Middle frontal gyrus (tissue), 1 donor: ENCODE measurements around the gene TAS2R38.
"Not testable (repeated sequence)": the region's sequence is repeated elsewhere in the genome, so short reads cannot be mapped to it uniquely, and the experiment has no call there.

ENCODE experiments used
- DNase-seq: peaks from one replicate; pipeline ENCODE4 v3.0.0-alpha.2; 2015; ENCODE audit warnings: low spot score; ENCODE audit errors: extremely low spot score

The TAS2R38 gene

DNA sequence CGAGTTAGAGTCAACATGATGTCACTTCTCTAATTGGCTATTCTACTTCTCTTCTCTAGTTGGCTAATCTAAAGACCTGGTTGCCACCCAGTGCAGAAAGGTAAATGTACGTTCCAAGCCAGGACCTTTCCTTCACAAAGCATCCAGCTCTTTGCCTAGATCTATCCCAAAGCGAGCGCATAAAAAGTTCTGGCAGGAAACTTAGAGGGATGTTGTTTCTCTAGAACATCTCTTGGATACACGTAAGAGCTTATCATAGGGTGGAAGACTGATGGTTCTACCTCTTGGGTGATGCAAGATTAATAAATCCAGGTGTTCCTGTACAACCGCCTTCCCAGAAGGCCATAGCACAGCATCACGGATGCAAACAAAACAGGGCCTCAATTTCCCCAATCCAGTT, at the start of gene TAS2R38:
Gene TAS2R38 (minus strand): TSS at position 101 of the 400 bp plus-strand sequence. CDS start 84 bp downstream, at position 17.
- no peak for DNase-seq

DNA sequence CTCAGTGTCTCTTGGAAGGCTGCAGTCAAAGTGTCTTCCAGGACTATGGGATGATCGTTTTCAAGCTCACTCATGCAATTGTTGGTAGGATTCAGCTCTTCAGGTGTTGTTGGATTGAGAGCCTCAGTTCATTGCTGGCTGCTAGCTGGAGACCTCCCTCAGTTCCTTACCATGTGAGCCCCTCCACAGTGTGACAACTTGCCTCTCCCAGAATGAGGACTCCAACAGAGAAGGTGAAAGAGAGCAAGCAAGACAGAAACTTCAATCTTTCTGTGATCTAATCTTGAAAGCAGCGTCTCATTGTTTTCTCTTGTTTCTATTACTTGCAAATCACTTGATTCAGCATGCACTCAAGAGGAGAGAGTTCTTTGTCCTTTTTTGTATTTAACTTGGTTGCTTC, 44.6 kb upstream of the TAS2R38 start:
- DNase-seq, result no peak

DNA sequence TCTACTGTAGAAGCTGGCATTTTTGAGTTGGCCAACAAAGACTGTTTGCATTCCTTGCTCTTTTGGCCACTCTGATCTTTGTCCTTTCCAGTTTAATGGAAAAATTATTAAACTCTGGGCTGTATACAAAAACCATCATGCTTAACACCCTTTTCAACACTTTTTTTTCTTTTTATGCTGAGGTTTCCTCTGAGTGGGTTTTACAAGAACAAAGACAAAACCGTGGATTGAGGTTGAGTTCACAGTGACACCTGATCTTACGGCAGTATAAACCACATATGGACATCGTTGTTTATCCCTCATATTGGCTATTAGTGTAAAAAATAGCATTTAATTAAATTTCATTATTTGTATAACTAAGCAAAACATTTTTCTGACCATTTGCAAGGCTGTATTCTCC, 43.9 kb upstream of the TAS2R38 start:
- no peak for DNase-seq

DNA sequence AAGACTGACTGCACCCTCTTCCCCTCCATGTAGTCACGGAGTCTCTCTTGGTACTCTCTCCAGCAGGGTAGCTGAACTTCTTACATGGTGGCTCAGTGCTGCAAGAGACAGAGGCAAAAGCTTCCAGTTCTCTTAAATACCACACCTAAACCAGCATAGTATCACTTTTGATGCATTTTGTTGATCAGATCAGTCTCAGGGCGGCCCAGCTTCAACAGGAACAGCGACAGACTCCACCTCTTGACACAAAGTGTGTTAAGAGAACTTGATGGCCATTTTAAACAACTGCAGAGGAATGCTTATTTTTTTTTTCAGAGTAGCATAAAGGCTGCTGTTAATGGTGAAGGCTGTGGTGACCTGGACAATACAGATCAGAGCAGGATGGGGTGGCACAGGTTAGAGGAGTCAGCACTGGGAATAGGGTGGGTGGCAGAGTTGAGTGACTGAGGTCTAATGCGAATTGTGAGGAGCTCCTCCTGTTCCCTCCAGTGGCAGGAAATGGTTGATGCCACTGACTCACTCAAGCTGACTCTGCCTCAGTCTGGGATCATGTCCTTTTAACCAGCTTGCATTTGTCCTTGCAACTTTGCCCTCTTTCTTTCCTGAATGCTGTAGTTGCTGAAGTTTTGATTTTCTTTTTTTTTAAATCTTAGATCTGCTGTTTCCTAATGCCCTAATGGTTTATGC, 39.4 kb upstream of the TAS2R38 start:
- no peak for DNase-seq

DNA sequence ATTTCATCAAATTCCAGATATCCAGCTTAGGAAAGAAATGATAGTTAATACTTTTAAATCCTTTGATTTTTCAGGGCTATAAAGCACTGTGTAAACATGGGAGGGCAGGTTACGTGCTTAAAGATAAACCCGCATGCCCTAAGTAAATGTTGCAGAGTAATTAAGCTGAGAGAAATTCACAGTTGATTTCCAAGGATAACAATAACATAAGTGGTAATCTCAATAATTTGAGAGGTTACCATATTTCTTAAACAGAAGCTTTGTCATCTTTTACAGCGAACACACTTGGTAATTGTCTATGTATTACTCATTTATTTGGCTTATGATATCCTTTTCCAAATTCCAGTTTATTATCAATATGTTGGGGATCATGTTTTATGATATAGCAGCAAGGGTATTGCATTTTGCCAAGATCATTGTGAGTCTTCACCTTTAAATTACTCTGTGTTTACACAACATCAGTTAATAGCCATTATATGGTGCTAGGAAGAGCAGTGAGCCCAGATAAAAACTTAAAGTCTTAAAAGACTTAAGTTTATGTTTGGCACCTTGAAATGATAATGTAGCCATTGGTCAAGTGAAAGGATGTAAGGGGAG, 37.5 kb upstream of the TAS2R38 start:
- DNase-seq, result no peak

DNA sequence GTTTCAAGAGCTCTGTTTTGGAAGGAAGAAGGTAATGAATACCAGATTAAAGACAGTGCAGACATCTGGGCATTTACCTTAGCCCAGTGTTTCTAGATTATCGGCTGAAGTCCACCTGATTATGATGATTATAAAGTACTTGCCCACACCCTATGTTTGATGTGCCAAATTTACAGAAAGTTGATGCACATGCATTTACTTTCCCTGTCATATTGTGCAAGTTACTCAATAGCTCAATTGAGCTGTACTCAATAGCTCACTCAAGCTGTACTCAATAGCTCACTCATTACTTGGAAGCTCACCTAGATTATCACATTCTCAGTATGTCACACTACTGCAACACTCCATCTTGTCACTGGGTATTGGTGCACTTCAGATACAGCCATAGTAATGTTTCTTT, 35.6 kb upstream of the TAS2R38 start:
- DNase-seq, result no peak

DNA sequence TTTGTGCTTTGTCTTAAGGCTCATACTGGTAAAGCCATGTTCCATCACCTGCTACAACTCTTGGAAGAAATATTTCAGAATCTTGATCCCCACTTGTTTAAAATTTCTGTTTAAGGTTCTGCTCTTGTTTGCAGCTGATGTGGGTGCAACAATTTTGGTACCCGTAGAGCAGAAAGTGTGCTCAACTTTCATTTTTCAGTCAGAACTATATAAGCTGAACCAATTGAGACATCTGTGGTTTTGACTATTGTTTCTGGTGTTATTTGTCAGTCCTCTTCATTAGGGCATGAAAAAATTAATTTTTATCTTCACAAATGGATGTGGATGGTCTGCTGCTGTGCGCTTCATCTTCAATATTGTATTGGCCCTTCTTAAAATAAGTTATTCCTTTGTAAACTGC, 33.0 kb upstream of the TAS2R38 start:
- no peak for DNase-seq

DNA sequence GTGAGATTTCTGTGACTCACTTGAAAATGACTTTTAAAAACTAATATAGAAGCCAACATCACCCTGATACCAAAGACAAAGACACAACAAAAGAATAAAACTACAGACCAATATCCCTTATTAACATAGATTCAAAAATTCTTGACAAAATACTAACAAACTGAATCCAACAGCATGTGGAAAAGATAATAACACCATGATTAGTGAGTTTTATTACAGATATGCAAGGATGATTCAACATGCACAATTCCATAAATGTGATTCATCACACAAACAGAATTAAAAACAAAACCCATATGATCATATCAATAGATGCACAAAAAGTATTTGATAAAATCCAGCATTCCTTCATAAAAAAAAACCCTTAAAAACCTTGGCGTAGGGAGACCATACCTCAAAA, 28.6 kb upstream of the TAS2R38 start:
- DNase-seq, result no peak

DNA sequence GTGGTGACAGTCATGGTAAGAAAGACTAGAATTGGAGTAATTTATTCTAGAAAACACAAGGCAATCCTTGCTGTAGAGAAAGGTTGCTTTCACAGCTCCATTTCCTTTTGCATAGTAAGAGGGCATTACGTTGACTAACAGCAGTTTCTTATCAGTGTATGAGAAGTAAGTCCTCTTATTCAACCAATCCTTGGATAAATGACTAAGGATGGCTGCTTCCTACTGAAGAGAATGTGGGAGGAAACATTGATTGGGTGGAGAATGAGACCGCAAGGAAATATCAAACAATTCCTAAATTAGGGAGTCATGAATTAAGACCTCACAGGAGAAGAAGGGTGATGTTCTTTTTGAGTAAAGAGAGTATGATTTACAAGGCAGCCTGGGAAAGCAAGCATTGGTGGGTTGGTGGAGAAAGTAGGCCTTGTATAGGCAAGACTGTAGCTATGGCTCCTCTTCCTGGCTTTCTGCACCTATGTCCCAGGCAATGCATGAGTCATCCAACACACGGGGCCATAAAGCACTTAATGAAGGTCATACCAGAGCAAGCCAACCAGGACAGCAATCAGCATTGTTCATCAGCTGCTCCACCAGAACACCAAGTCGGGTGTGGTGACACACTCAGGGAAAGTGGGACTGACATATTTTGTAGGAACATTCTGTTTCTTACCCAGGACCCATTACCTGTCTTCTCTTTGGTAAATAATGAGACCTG, 27.7 kb upstream of the TAS2R38 start:
- no peak for DNase-seq

DNA sequence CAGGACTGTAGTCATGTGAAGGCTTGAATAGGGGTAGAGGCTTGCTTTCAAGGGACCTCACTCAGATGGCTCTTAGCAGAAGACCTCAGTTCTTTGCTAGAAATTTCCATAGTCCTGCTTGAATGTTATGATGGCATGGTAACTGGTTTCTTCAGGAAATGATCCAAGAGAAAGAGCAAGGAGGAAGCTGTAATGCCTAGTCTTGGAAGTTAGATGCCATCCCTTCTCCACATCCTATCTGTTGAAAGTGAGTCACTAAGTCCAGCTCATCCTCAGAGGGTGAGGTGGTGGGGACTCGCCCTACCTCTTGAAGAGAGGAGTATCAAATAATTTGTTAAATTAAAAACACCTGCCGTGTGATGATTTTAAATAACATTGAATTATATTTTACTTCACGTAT, 26.7 kb upstream of the TAS2R38 start:
- DNase-seq, result no peak

DNA sequence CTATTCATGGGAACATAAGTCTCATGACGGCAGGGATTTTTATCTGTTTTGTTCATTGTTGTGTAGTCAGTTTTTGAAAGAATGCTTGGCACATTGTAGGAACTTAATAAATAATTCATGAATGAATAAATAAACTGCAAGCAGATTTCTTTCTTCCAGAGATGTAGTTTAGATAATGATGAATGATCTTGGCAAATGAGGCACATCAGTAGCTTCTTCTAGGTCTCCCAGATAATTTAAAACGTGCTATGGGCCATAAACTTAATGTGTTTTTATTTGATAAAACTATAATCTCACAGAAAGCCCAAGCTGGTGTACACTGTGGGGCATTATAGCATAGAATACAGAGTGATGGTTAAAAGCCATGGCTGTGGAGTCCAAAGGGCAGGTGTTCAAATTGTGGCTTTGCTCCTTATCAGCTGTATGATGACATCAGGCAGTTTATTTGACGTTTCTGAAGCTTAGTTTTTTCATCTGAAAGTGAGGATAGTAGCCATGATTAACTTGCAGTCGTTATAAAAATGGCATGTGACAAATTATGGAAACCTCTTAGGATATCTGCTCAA, 25.6 kb upstream of the TAS2R38 start:
- DNase-seq, result no peak

DNA sequence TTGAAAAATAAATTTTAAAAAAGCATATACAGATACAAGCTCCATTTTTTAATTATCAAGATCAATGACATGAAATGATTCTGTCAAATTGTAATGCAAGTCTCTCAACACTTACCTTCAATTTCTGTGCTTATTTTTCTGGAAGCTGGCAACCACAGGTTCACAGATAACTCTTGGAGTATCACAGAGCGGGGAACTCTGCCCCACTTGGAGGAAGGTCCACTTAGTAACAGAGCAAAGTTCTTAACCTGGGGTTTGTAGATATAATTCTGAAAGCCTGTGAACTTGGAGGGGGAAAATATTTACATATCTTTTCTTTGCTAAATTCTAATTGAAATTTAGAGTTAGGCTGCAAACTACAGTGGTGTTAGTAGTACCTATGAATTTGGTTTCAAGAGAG, 19.8 kb upstream of the TAS2R38 start:
- DNase-seq, result no peak

DNA sequence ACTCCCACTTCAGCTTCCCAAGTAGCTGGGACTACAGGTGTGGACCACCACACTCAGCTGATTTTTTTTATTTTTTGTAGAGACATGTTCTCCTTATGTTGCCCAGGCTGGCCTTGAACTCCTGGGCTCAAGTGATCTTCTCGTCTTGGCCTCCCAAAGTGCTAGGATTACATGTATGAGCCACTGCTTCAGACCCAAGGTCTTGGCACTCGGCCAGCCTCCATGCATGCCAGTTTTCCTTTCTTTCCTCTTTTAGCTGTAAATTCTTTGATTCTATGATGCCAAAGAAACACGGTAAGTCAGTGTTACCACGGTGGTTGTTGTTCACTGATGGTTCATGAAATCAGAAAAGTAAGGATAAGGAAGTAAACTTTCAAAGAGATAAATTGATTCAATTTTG, 19.1 kb upstream of the TAS2R38 start:
- DNase-seq, result no peak

DNA sequence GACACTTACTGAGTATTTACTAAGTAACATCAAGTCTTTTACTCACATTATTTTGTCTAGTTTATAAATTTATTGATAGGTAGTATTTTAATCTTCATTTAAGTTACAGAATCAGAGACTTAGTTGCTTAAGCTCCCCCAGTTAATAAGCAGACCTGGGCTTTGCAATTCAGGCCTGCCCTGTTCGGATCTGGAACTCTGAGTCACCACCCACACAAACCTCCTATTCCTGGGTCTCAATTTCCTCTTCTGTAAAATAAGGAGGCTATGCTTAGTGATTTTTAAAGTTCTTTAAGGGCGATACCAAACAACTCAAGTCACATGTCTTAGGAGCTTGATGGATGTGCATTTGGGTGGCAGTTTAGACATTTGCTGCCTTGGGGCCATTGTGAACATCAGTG, 18.6 kb upstream of the TAS2R38 start:
- no peak for DNase-seq

DNA sequence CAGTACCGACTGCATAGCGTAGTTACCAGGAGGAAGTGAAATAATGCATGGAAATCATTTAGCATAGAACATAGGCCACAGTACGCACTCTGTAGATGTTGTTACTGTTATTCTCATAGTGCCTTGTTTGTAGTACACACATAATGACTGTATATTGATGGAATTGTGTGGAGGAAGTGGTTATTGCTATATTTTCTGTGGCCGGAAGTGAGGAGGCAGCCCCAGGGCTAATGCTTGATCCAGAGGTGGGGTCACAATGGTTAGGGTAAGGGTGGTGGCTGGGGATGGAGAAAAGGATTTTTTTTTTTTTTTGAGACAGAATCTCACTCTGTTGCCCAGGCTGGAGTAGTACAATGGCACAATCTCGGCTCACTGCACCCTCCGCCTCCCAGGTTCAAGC, 17.6 kb upstream of the TAS2R38 start:
- no peak for DNase-seq

DNA sequence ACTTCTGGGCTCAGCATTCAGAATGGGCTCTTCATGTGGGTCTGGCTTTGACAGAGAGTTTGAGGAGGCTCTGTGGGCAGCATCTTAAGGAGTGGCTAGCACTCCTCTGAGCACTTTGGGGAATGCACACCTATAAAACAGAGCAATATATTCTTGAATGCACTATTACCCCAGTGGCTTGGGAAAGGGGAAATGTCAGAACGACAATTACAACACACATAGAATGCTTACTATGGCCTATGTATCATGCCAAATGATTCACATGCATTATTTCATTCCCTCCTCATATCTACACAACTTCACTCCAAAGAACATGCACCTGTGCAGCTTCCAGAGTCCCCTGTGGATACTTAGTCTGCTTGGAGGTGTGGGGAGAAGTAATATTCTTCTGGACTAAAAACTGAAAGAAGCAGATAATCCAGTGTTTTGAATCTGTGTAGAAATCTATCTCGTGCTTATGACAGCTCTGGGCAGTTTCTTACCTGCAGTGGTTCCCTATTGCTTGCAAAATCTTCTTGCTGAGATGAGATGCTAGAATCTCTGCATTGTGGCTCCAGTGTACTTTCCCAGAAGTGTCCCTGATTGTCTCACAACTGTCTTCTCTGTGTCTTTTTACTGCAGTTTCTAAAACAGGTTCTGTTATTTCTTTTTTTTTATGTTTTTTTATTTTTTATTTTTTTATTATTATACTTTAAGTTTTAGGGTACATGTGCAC, 16.6 kb upstream of the TAS2R38 start:
- no peak for DNase-seq

DNA sequence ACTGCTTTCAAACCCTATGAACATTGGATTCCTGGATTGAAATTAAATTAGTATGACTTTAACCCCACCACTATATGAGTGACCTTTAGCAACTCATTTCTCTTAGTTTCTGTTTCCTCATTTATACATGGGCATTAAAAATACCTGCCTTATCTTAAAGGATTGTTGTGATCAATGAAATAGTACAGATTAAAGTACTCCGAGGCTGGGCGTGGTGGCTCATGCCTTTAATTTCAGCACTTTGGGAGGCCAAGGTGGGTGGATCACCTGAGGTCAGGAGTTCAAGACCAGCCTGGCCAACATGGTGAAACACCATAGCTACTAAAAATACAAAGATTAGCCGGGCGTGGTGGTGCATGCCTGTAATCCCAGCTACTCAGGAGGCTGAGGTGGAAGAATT, 14.2 kb upstream of the TAS2R38 start:
- DNase-seq, result not testable (repeated sequence)

DNA sequence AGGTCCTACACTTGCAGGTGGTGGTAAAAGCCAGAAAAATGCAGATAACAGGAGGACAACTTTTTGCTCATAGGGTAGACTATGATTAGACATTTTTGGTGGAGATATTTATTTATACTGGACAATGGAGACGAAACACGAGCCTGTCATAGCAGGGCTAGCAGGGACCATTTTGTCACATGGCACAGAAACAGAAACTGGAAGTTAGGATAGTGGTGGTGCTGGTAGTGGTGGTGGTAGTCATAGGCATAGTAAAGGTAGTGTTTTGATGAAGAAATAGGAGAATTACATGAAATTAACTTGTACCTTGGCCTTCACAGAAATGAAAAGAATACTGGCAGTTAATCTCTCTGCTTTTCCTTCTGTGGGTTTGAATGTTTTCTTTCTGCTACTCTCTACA, 13.3 kb upstream of the TAS2R38 start:
- DNase-seq, result no peak

DNA sequence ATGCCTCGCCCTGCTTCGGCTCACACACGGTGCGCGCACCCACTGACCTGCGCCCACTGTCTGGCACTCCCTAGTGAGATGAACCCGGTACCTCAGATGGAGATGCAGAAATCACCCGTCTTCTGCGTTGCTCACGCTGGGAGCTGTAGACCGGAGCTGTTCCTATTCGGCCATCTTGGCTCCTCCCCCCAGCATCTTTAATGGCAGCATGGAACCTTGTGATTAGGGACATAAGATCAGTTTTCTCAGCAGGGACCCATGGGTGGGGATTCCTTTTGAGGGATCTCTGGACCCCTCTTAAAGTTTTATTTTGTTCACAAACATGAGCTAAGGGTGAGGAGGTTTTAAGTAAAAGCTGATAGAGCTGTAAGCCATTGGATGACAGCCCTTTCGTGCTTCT, 12.4 kb upstream of the TAS2R38 start:
- DNase-seq, result not testable (repeated sequence)

DNA sequence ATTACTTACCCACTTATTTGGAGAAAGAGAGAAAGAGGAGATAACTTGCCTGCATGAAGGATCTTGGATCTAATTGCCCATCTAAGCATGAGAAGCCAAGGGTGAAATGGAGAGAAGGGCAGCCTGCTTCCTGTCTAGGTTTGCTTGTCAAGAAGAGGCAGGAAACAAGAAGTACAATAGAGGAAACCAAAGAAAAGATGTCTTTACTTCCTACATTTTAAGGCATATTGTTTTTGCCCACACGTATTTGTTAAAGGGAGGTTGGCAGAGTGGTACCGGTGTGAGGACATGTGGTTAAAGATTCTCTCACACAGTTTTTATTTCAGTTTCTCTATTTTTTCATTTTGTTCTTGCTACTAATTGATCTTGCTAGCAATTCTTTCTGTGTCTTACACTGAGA, 6.0 kb upstream of the TAS2R38 start:
- DNase-seq, result no peak

DNA sequence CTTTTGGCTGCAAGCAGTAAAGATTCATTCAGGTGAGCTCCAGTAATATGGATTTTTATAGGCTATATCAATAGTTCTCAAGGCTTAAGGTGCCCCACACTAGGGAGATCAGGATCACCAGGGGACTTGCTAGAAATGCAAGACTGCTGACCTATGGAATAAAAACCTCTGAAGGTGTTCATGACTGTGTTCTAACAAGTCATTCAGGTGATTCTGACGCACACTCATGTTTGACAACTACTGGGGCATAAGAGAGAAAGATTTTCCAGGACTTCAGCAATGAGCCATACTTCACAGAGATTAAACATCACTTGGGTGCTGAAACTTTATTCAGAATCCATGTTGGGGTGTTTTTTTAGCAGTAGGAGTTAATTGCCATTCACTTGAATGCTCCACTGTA, 4.8 kb upstream of the TAS2R38 start:
- no peak for DNase-seq
